ENCODE data around the gene PRKAR1B.

Gene PRKAR1B

GRCh38 chr7:727806-728460 lies 852 bp upstream of the PRKAR1B start:
- TF ChIP-seq TCF12 (IDR thresholded peaks at IDR 0.05; ENCODE audit: low read depth): no peak
- no peak for TF ChIP-seq FOXM1 (IDR thresholded peaks at IDR 0.05; ENCODE audit: borderline replicate concordance, low read depth)
- TF ChIP-seq TEAD4 (IDR thresholded peaks at IDR 0.05): no peak
- no peak for TF ChIP-seq ZBTB7A (IDR thresholded peaks at IDR 0.05; ENCODE audit: low read depth)
- TF ChIP-seq EGR1 (IDR thresholded peaks at IDR 0.05): no peak
- no peak for TF ChIP-seq NFIC (IDR thresholded peaks at IDR 0.05)
- no peak for TF ChIP-seq USF1 (IDR thresholded peaks at IDR 0.05)
- no peak for TF ChIP-seq MAX (IDR thresholded peaks at IDR 0.05)
- no peak for TF ChIP-seq REST (IDR thresholded peaks at IDR 0.05; ENCODE audit: low read depth)
- no peak for TF ChIP-seq YY1 (IDR thresholded peaks at IDR 0.05; ENCODE audit: low read depth)

- no peak for TF ChIP-seq TAF1 (IDR thresholded peaks at IDR 0.05; ENCODE audit: low read depth)
- no peak for TF ChIP-seq CREB1 (IDR thresholded peaks at IDR 0.05; ENCODE audit: low read depth)
- no peak for TF ChIP-seq RAD21 (IDR thresholded peaks at IDR 0.05; ENCODE audit: low read depth)
- TF ChIP-seq NFIC (IDR thresholded peaks at IDR 0.05): no peak
- TF ChIP-seq FOXM1 (IDR thresholded peaks at IDR 0.05; ENCODE audit: borderline replicate concordance, low read depth): no peak
- no peak for TF ChIP-seq MAX (IDR thresholded peaks at IDR 0.05)
- TF ChIP-seq EP300 (IDR thresholded peaks at IDR 0.05; ENCODE audit: borderline replicate concordance): no peak
- no peak for TF ChIP-seq ZBTB7A (IDR thresholded peaks at IDR 0.05; ENCODE audit: low read depth)
- TF ChIP-seq TEAD4 (IDR thresholded peaks at IDR 0.05): no peak
Observed at GRCh38 chr7:726854-727103, 302 bp downstream of the PRKAR1B start.

- peak; percentile 95 for TF ChIP-seq TAF1 (IDR thresholded peaks at IDR 0.05; ENCODE audit: low read depth)
- peak; percentile 62 for TF ChIP-seq TCF12 (IDR thresholded peaks at IDR 0.05; ENCODE audit: low read depth)
- TF ChIP-seq ZBTB7A (IDR thresholded peaks at IDR 0.05; ENCODE audit: low read depth): 0 out of 2 replicates have a peak, but pooled peaks have one; percentile 42
- peak; percentile 63 for TF ChIP-seq EGR1 (IDR thresholded peaks at IDR 0.05)
- TF ChIP-seq YY1 (IDR thresholded peaks at IDR 0.05; ENCODE audit: low read depth): peak; percentile 96
- TF ChIP-seq USF1 (IDR thresholded peaks at IDR 0.05): peak; percentile 83
- peak; percentile 99 for TF ChIP-seq MAX (IDR thresholded peaks at IDR 0.05)
- TF ChIP-seq REST (IDR thresholded peaks at IDR 0.05; ENCODE audit: low read depth): no peak; the same call in 1 of the 2 replicates
- TF ChIP-seq EP300 (IDR thresholded peaks at IDR 0.05; ENCODE audit: borderline replicate concordance): no peak
Observed at GRCh38 chr7:726084-726853, 812 bp downstream of the PRKAR1B start, which contains the start of gene DNAAF5. Gene DNAAF5, plus strand, starts transcription at chr7:726699. Its CDS starts 22 bp downstream, at chr7:726721.

GRCh38 chr7:725223-726005 lies 1.7 kb downstream of the PRKAR1B start:
- TF ChIP-seq TAF1 (IDR thresholded peaks at IDR 0.05; ENCODE audit: low read depth): no peak
- no peak for TF ChIP-seq EP300 (IDR thresholded peaks at IDR 0.05; ENCODE audit: borderline replicate concordance)
- TF ChIP-seq CEBPB (IDR thresholded peaks at IDR 0.05): no peak
- TF ChIP-seq MAX (IDR thresholded peaks at IDR 0.05): no peak
- TF ChIP-seq TEAD4 (IDR thresholded peaks at IDR 0.05): no peak
- no peak for TF ChIP-seq REST (IDR thresholded peaks at IDR 0.05; ENCODE audit: low read depth)
